ENCODE measurements around the gene SLC44A2. TPM values are rescaled to one million over a fixed set of nuclear protein-coding genes. Genes with fewer than 3 reads are reported as not detected.

The SLC44A2 gene
- polyA plus RNA-seq, result 78.7 to 148 TPM (median 94.7 TPM) in 3 replicates
- polyA plus RNA-seq (2011; ENCODE audit: low read depth), result 78.0 TPM
- 85.3 and 87.1 TPM in 2 replicates for polyA plus RNA-seq (2011; cell fraction: cytosol; rRNA removed)
- 182 and 185 TPM in 2 replicates for polyA plus RNA-seq (2011; cell fraction: nucleus; rRNA removed)
- 110 and 189 TPM in 2 replicates for polyA plus RNA-seq (2012; ENCODE audit: low replicate concordance)
- 141 to 357 TPM (median 142 TPM) in 3 replicates for polyA minus RNA-seq
- polyA minus RNA-seq (2011; cell fraction: cytosol; rRNA and poly(A)+ RNA removed), result 132 TPM
- polyA minus RNA-seq (2011; cell fraction: nucleus; rRNA and poly(A)+ RNA removed), result 103 and 135 TPM in 2 replicates

DNA sequence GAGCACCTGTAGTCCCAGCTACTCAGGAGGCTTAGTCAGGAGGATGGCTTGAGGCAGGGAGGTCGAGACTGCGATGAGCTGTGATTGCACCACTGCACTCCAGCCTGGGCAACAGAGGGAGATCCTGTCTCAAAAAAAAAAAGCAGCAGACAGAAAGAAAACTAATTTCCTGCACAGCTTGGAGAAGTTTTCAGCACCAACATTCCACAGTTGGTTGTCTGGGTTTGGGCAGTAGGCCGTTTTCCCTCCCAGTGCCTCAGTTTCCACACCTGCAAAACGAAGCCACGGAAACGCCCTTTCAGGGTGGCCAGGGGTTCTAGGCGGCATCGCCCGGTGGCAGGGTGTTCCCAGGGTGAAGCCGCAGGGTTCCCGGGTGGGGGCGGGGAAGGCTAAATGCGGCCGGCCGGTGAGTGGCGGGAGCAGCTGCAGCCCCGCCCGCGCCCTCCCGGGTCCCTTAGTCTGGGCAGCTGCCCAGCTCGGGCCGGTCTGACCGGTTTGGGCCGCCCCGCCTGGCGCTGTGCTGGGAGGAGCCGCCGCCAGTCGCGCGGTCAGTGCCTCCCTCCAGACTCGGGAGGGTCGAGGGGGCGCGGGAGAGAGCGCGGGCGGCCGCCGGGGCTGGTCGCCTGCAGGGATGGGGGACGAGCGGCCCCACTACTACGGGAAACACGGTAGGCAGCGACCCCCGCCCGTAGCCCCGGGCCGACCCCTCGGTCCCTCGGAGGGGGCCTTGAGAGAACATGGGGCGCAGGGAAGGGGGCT, at the start of gene SLC44A2:
TSS of gene SLC44A2 (plus strand) at position 551 of the 759 bp plus-strand sequence. CDS start at position 632, 81 bp downstream.
- H3K4me3 ChIP-seq (ENCODE audit: control insufficient read depth in 2 of 3, extremely low read depth in 1 of 3, insufficient read depth in 2 of 3, low read depth in 1 of 3, low read length in 3 of 3), result peak within 1 kb of the TSS; percentile 73 to 89 (median 85)
- H3K27me3 ChIP-seq (ENCODE audit: control insufficient read depth, extremely low read depth, insufficient read depth, low read length), result no peaks in the 10 kb centered on the region
- peaks cover 6 to 10% of the 10 kb centered on the region in 2 experiments for H3K36me3 ChIP-seq (ENCODE audit: control insufficient read depth in 2 of 2, extremely low read depth in 1 of 2, insufficient read depth in 2 of 2, low read length in 2 of 2)
- H3K4me1 ChIP-seq (ENCODE audit: control insufficient read depth, extremely low read depth, insufficient read depth, low read length), result peaks cover 32% of the 10 kb centered on the region
- DNase-seq (ENCODE audit: low read depth, low spot score), result no peak
- H3K9ac ChIP-seq (ENCODE audit: control insufficient read depth, extremely low read depth, insufficient read depth, low read length), result peak within 1 kb of the TSS; percentile 80
- dilution Hi-C loops (cut with MboI; ENCODE audit: extremely low pct_ligation_motif_present, low sequenced_read_pairs), result no loop called here
- TF ChIP-seq EZH2 (IDR thresholded peaks at IDR 0.05; ENCODE audit: low read length) (no peak), CTCF (optimal IDR thresholded peaks at IDR 0.05 in 1 of 3, IDR thresholded peaks at IDR 0.05 in 1 of 3, conservative IDR thresholded peaks at IDR 0.05 in 1 of 3; ENCODE audit: extremely low read depth in 1 of 3, insufficient read depth in 2 of 3, low read length in 3 of 3) (no peak)
- H3K4me2 ChIP-seq (ENCODE audit: control insufficient read depth, extremely low read depth, insufficient read depth, low read depth, low read length), result peak within 1 kb of the TSS; percentile 85
- H3K79me2 ChIP-seq (ENCODE audit: control insufficient read depth, insufficient read depth, low read length), result peaks cover 29% of the 10 kb centered on the region
- no peaks in the 10 kb centered on the region for H3K9me3 ChIP-seq (ENCODE audit: control insufficient read depth, low read depth, low read length)
- H2AFZ ChIP-seq (ENCODE audit: control insufficient read depth, low read length), result peak within 1 kb of the TSS; percentile 20
- H3K9me1 ChIP-seq (ENCODE audit: control insufficient read depth, extremely low read depth, insufficient read depth, low read length), result no peaks in the 10 kb centered on the region
- peak within 1 kb of the TSS; percentile 61 for H3K27ac ChIP-seq (ENCODE audit: control insufficient read depth, insufficient read depth, low read length)
- peak; percentile 73 for FAIRE-seq
- H4K20me1 ChIP-seq (ENCODE audit: control insufficient read depth, extremely low read depth, insufficient read depth, low read length), result no peaks in the 10 kb centered on the region

- Histone ChIP-seq H3K4me3 (ENCODE audit: control insufficient read depth in 2 of 3, extremely low read depth in 1 of 3, insufficient read depth in 2 of 3, low read depth in 1 of 3, low read length in 3 of 3) (no peak overlapping the region), H3K4me1 (ENCODE audit: control insufficient read depth, extremely low read depth, insufficient read depth, low read length) (no peaks in the 10 kb centered on the region), H3K27ac (ENCODE audit: control insufficient read depth, insufficient read depth, low read length) (no peak overlapping the region), H3K9me3 (ENCODE audit: control insufficient read depth, low read depth, low read length) (no peaks in the 10 kb centered on the region), H3K4me2 (ENCODE audit: control insufficient read depth, extremely low read depth, insufficient read depth, low read depth, low read length) (no peak overlapping the region), H3K27me3 (ENCODE audit: control insufficient read depth, extremely low read depth, insufficient read depth, low read length) (no peaks in the 10 kb centered on the region), H3K9ac (ENCODE audit: control insufficient read depth, extremely low read depth, insufficient read depth, low read length) (no peak overlapping the region), H3K9me1 (ENCODE audit: control insufficient read depth, extremely low read depth, insufficient read depth, low read length) (no peaks in the 10 kb centered on the region), H2AFZ (ENCODE audit: control insufficient read depth, low read length) (no peak overlapping the region), H3K79me2 (ENCODE audit: control insufficient read depth, insufficient read depth, low read length) (peaks cover 6% of the 10 kb centered on the region), H4K20me1 (ENCODE audit: control insufficient read depth, extremely low read depth, insufficient read depth, low read length) (peaks cover 6% of the 10 kb centered on the region), H3K36me3 (ENCODE audit: control insufficient read depth in 2 of 2, extremely low read depth in 1 of 2, insufficient read depth in 2 of 2, low read length in 2 of 2) (peaks cover 31% of the 10 kb centered on the region in 2 experiments)
- no peak for FAIRE-seq
- dilution Hi-C loops (cut with MboI; ENCODE audit: extremely low pct_ligation_motif_present, low sequenced_read_pairs), result no loop called here
- no peak for TF ChIP-seq CTCF (optimal IDR thresholded peaks at IDR 0.05 in 1 of 3, IDR thresholded peaks at IDR 0.05 in 1 of 3, conservative IDR thresholded peaks at IDR 0.05 in 1 of 3; ENCODE audit: extremely low read depth in 1 of 3, insufficient read depth in 2 of 3, low read length in 3 of 3)
- no peak for TF ChIP-seq EZH2 (IDR thresholded peaks at IDR 0.05; ENCODE audit: low read length)
- DNase-seq (ENCODE audit: low read depth, low spot score), result no peak
These were observed 47.4 kb upstream of the SLC44A2 start for GRCh38 chr19:10577951-10578350.
